Left forelimb (tissue), 1 donor: Measurements from ENCODE around the gene FOXS1.

ENCODE experiments used
- DNase-seq: peaks from one replicate; pipeline ENCODE4 v3.0.0-alpha.2; 2018; ENCODE audit warnings: low spot score

The FOXS1 gene

DNA sequence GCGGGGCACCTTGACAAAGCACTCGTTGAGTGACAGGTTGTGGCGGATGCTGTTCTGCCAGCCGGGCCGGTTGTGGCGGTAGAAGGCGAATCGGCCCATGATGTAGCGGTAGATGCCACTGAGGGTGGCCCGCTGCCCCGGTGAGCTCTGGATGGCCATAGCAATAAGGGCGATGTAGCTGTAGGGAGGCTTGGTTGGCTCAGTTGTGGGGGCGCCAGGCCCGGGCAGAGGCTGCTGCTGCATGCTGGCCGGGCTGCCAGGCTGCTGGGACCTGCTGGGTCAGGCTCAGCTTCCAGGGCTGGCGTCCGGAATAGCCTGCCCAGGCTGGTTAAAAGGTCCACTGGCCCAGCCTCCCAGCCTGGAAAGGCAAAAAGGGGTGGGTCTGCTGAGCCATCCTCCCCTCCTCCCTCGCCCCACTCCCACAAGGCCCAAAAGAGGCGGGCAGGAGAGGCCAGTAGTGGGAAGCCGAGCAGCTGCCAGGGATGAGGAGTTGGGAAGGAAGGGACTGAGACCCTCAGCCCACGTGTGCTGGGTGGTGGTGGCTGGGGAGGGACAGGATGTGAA, at the start of gene FOXS1:
Gene FOXS1 (minus strand): TSS at position 305 of the 564 bp plus-strand sequence. CDS start 62 bp downstream, at position 243.
- DNase-seq = no peak

DNA sequence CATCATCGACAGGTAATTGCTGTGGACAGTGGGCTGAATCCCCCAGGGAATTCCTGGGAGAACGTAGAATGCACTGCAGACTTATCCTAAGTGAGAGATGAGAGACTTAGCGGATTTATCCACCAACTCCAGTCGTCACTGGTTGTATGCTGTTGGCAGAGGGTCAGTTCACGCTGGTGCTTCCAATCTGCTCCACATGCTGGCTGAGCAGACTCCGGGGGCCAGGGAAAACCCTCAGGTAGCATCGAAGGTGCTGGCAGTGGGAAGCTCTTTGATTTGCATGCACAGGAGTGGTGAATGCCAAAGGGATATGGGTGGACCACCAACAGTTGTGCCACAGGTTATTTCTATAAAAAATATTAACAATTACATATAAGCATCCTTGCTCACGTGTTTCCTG, 45.2 kb upstream of the FOXS1 start:
- DNase-seq = no peak

- DNase-seq = no peak
These were observed 38.4 kb upstream of the FOXS1 start for GRCh38 chr20:31883829-31884228.

DNA sequence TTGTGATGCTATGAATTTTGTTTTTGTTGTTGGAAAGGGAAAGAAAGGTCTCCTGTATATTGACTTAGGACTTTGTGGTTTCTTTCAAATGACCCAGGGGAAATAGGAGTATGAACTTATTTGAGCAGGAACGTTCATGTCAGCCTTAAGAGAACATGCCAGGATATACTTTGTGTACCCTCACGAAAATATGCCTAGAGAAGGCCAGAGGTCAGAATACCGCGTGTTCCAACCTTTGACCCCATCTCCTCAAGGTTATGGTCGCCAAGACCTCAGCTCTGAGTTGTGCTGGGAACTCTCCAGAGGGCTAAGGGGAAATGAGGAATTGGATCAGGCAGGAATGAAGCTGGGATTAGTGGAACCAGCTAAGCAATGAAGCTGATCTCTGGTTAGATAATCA, 36.5 kb upstream of the FOXS1 start:
- no peak for DNase-seq

- peak; percentile 90 for DNase-seq
These were observed 34.0 kb upstream of the FOXS1 start for GRCh38 chr20:31879143-31879987.

DNA sequence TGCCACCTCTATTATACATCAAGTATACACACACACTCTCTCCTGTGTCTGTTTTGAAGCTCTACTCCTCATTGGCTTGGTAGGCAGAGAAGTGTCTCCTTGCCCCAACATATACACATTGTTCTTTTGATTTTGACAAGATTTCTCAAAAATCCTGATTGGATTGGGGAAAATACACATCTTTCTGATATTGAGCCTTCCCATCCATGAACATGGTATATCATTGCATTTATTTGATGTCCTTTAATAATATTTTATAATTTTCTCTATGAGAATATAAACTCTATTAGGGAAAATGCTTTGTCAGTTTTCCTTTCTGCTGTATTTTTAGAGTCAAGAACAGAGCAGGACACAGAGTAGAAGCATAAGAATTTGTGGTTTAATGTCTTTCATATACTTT, 32.3 kb upstream of the FOXS1 start:
- no peak for DNase-seq

DNA sequence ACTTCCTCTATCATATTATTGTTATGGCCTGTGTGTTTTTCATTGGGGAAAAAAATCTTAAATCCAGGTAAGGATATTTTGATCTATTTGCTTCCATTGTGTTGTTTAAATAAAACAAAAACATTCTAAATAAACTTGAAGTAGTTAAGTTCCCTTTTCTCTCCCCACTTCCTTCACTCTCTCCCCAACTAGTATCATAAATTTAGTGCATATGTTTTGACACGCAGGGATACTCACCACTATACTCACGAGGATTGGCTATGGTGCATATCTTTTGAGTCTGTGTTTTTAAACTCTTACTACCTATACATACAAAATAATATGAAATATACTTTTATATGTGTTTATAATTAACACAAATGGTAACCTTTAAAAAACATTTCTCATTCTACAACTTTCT, 30.3 kb upstream of the FOXS1 start:
- DNase-seq = no peak

GRCh38 chr20:31872406-31872805, 27.0 kb upstream of the FOXS1 start:
- DNase-seq = no peak

- no peak for DNase-seq
These were observed 26.2 kb upstream of the FOXS1 start for GRCh38 chr20:31871618-31871954.

DNA sequence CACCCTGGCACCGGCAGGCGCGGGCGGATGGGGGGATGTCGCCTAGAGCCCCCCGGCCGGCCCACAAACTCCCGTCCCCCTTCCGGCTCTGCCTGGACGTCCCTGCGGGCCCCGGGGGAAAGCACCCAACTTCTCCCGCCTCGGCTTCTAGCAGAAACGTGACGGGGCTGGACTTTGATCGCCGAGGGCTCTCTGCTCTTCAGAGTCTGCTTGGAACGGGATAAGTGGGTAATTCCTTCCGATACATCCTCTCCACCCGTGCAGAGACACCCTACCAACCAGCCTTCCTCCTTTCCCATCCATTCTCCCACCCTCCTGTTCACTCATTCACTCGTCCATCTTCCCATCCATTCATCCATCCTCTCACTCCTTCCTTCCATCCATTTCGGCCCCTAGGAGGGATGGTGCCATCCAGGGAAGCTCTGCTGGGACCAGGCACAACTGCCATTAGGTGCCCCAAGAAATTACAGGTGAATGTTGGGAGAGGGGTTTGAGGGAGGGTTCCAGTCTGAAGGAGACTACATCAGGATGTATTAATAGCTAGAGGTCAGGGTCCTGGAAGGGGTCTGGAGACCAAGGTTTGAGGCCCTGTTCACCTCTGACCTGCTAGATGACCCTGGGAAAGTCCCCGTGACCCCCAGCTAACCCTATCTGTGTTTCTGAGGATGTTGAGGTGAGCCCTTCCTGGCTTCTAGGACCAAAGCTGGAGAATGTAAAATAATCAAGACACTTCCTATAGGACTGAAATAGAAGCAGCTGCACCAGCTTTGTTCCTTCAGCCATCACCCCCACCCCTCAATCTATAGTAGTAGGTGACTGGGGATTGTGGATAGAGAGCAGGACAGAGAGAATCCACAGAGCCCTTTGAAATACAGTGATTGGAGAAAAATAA, 25.6 kb upstream of the FOXS1 start:
- DNase-seq = no peak

DNA sequence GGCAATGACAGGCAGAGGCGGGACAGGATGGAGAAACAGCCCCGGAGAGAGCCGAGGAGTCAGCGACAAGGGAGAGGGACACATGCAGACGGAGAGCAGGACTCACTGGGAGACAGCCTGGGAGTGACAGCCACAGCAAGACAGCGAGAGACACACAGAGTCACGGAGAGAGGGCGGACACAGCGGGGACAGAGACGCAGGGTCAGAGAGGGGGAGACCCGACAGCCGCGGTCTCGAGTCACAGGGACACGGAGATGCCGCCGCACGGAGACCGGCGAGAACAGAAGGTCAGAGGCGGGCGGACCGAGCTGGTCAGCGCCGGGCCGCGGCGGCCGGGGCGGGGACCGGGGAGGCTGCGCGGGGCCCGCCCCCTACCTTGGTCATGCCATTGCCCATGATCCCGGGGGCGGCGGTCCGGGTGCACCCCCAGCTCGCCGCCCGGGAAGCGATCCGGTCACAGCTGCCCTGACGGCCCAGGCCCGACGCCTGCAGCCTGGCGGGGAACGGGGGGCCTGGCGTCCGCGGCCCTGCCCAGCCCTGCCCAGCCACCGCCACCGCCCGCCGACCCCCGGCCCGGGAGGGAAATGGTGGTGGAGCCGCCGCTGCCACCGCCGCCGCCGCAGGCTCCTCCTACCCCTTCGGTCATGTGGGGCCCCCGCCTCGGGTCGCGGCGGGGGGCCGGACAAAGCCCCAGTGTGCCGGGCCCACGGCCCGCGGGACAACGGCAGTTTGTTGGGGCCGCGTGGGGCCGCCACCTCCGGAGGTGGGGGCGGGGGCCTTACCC, 24.7 kb upstream of the FOXS1 start, which contains the start of the genes DUSP15 and TTLL9:
Gene DUSP15 (minus strand): TSS at position 586 of the 784 bp plus-strand sequence. CDS start 190 bp downstream, at position 396.
Gene TTLL9 (plus strand): TSS at position 693 of the 784 bp plus-strand sequence. CDS start 493 bp downstream, outside the sequence.
- DNase-seq = no peak

DNA sequence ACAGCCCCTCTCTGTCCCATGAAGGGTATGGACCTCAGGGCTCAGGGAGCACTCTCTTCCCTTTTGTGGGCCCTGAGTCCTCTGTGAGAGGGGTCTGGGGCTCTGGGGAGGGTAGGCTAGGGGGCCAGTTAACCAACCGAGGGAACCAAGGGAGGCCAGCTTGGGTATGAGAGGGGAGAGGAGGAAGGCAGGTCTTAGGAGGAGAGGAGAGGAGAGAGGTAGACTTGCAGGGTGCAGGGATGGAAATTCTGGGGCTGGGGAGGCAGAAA, 24.2 kb upstream of the FOXS1 start:
- no peak for DNase-seq

DNA sequence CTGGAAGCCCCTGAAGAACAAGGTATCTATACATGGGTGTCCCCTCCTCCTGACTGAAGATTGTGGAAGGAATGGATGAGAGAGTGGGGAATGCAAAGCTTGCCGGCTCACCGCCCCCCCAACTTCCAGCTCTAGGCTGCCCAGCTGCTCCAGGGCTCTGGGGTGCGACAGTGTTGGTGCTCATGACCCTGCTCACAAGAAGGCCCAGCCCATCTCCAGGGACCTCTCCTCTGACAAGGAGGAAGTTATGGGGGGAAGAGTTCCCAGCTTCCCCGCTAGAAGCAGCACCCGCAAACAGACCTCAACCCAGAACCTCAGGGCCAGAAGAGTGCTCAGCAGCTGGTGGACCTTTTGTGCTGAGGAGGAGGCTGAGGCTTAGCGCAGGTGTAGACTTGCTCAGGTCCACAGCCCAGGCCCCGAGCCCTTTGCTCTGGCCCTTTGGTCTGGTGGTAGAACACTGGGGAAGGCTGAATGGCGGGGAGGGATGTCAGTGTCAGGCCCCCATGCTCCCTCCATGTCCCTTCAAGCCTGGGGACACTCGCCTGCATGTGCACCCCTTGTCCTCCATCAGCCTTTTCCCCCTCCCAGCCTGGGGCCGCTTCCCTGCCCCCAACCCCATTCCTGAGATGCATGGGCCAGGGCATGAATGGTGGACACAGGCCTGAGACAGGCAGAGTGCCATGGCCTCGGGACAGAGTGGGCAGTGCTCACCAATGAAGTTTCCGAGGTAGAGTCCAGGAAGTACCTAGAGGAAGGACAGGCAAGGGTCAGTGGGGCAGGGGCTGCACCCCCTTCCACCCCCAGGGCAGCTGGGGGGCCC, 23.7 kb upstream of the FOXS1 start:
- no peak for DNase-seq

GRCh38 chr20:31866221-31866620, 20.8 kb upstream of the FOXS1 start:
- no peak for DNase-seq

GRCh38 chr20:31864521-31865400, 19.4 kb upstream of the FOXS1 start:
- no peak for DNase-seq

DNA sequence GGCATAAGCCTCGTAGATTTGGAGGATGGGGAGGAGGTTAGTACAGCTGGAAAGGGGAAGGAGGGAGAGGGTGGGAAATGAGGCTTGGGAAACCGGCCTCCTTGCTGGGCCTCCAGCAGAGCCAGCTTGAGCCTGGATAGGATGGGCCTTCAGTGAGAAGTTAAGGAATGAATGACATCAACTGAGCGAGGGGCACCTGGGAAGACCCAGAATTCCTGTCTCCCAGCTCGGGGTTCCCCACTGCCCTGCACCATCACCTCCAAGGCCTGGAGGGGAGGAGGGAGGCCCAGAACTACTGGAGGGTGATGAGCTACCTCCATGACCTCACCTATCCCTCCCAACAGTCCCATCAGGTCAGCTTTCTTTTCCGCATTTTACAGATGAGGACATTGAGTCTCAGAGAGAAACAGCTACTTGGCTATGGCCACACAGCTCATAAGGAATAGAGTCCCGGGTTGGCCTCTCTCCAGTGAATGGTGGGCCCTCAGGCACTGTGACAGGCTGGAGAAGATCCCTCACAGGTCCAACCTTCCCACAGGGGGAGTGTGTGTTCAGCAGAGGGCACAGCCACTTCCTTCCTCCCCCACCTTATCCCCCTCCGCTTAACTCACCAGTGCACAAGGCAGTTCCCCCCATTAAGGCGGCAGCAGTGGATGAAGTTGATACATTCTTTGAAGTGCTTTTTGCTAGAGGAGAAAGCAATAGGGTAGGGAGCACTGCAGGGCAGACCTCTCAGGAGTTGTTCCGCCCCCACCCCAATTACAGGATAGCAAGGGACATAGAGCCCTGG, 18.1 kb upstream of the FOXS1 start:
- no peak for DNase-seq

- DNase-seq = no peak
These were observed 17.1 kb upstream of the FOXS1 start for GRCh38 chr20:31862506-31862905.

DNA sequence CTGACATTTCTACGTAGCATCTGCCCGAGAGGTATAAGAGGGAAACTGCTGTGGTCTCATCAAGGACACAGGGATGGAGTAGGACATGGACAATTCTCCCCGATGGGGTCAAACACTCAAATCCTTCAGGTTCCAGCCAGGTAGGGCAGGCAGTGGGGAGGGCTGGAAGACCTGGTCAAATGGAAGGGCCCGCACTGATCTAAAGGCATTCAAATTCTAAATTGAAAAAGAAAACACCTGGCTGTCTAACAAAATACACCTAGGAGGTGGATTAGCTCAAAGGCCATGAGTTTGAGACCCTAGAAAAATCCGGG, 16.7 kb upstream of the FOXS1 start:
- DNase-seq = no peak

GRCh38 chr20:31861385-31862156, 16.2 kb upstream of the FOXS1 start:
- no peak for DNase-seq
